Adipocyte (in vitro differentiated cells): ENCODE results near the gene ZNF175.

Source experiments
- DNase-seq: peaks from one replicate; pipeline ENCODE4 v3.0.0-alpha.2; 2015; ENCODE audit warnings: low read depth
- H3K27me3 ChIP-seq: replicated peaks from 2 replicates; pipeline ENCODE4 v1.7.0; 2013; ENCODE audit warnings: mild to moderate bottlenecking, low read length, moderate library complexity; ENCODE audit not compliant: control insufficient read depth, insufficient read depth
- H3K36me3 ChIP-seq: 2 replicates; pipeline ENCODE4 v1.7.0; 2013; ENCODE audit warnings: low read length, mild to moderate bottlenecking, moderate library complexity; ENCODE audit not compliant: control insufficient read depth, insufficient read depth, severe bottlenecking
- H3K4me1 ChIP-seq: 2 replicates; pipeline ENCODE4 v1.7.0; 2013; ENCODE audit warnings: mild to moderate bottlenecking, low read length, moderate library complexity; ENCODE audit not compliant: control insufficient read depth, insufficient read depth
- H3K4me3 ChIP-seq: 2 replicates; pipeline ENCODE4 v1.7.0; 2013; ENCODE audit warnings: mild to moderate bottlenecking, low read length, moderate library complexity
- H3K9ac ChIP-seq: 2 replicates; pipeline ENCODE4 v1.7.0; 2013; ENCODE audit warnings: mild to moderate bottlenecking, low read length, moderate library complexity
- H3K9me3 ChIP-seq: 2 replicates; pipeline ENCODE4 v1.7.0; 2013; ENCODE audit warnings: mild to moderate bottlenecking, low read length, moderate library complexity; ENCODE audit not compliant: control insufficient read depth

ZNF175 gene

DNA sequence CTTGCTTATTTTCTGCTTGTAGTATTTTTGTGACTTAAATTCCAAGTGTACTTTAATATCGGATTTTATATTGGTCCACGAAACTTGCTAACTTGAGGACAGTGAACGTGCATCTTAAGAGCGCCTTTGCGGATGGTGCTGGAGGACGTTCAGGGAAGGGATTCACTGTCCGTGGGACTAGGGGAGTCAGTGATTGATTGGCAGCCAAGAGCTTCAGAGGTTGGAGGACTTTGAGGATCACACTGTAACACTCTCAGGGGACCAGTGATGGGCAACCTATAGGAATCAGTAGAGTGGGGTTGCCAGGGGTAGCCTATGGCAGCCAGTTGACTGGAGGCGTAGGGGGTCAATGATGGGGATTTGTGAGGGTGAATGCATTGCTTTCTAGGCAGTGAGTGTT lies 516 bp downstream of the ZNF175 start:
- Histone ChIP-seq H3K9ac (peak overlapping the region; percentile 85), H3K27me3 (peaks cover 2% of the 10 kb centered on the region), H3K4me1 (peaks cover 20% of the 10 kb centered on the region), H3K4me3 (peak overlapping the region; percentile 96), H3K9me3 (no peaks in the 10 kb centered on the region), H3K36me3 (peaks cover 24% of the 10 kb centered on the region)
- DNase-seq, result peak; percentile 40

DNA sequence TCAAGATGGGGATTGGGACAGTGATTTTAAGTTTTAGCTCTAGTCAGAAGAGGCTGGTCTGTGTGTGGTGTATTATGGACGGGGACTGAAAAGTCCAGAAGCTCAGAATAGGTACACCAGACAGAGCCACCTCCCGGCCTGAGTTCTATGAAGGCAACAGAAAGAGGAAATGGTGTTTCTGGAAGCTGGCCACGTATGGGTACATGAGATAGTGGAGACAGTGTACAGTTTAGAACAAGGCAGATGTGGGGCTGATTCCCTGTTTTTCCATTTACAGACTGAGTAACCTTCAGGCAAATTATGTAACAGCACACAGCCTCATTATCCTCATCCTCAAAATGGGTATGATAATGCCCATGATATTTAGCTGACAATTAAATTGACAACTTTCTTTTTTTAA lies 1.3 kb downstream of the ZNF175 start:
- H3K4me3 ChIP-seq, result peak overlapping the region; percentile 96
- peaks cover 2% of the 10 kb centered on the region for H3K27me3 ChIP-seq
- H3K9me3 ChIP-seq, result no peaks in the 10 kb centered on the region
- H3K4me1 ChIP-seq, result peaks cover 20% of the 10 kb centered on the region
- no peak for DNase-seq
- H3K36me3 ChIP-seq, result peaks cover 24% of the 10 kb centered on the region
- H3K9ac ChIP-seq, result peak overlapping the region; percentile 85

DNA sequence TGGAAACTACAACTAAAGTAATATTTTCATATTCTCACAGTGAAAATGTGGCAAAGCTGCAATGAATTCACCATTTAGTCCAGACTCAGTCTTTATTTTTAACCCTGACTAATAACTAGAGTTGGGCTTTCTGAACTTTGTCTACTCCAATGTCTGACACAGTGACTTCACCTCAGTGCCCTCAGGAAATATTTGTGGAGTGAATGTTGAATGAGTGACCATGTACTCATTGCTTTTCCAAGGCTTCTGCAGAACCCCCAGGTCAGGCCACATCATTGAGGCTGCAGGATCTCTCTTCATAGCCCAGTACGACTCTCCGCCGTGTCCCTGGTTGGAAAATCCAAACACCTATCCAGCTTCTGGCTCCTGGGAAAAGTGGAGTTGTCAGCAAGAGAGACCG lies 1.8 kb downstream of the ZNF175 start:
- peak overlapping the region; percentile 96 for H3K4me3 ChIP-seq

DNA sequence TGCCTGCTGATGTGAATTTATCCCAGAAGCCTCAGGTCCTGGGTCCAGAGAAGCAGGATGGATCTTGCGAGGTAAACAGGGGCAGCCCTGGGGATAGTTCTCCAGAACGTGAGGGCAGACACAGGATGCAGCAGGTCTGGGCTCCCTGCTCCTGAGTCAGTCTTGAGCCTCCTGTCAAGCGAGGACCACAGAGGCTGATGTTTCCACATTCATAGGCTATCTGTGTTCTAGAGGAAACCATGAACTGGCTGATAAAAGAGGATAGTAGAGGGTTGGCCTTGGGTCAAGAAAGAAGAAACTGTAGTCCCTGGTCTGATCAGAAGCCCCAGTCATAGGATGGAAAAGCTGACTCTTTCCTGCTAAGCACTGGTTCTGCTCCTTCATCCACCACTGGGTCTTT lies 2.2 kb downstream of the ZNF175 start:
- Histone ChIP-seq H3K9ac (no peak overlapping the region), H3K4me1 (peaks cover 20% of the 10 kb centered on the region), H3K36me3 (peaks cover 24% of the 10 kb centered on the region), H3K27me3 (peaks cover 2% of the 10 kb centered on the region), H3K9me3 (no peaks in the 10 kb centered on the region), H3K4me3 (peak overlapping the region; percentile 96)
- DNase-seq, result no peak

More for the DNA sequence above, 1.8 kb downstream of the ZNF175 start:
- H3K36me3 ChIP-seq, result peaks cover 24% of the 10 kb centered on the region
- DNase-seq, result peak; percentile 5
- H3K27me3 ChIP-seq, result peaks cover 2% of the 10 kb centered on the region
- H3K9ac ChIP-seq, result no peak overlapping the region
- no peaks in the 10 kb centered on the region for H3K9me3 ChIP-seq
- peaks cover 20% of the 10 kb centered on the region for H3K4me1 ChIP-seq

DNA sequence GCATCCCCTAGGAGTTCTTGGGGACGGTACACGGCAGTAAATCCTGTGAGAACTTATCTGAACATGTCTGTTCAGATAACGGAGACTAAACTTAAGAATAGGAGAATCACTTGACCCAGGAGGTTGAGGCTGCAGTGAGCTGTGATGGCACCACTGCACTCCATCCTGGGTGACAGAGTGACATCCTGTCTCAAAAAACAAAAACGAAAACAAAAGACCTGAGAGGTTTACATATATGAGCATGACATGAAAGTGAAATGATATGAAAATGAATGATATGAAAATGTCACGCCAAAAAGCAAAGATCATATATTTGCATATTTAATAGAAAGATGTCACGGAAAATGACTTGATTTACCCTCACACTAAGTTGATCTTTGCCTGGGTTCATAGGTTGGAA lies 5.8 kb downstream of the ZNF175 start:
- Histone ChIP-seq H3K4me1 (peaks cover 17% of the 10 kb centered on the region), H3K9ac (no peak overlapping the region), H3K27me3 (no peaks in the 10 kb centered on the region), H3K9me3 (no peaks in the 10 kb centered on the region), H3K36me3 (peaks cover 39% of the 10 kb centered on the region), H3K4me3 (no peak overlapping the region)
- DNase-seq, result no peak

DNA sequence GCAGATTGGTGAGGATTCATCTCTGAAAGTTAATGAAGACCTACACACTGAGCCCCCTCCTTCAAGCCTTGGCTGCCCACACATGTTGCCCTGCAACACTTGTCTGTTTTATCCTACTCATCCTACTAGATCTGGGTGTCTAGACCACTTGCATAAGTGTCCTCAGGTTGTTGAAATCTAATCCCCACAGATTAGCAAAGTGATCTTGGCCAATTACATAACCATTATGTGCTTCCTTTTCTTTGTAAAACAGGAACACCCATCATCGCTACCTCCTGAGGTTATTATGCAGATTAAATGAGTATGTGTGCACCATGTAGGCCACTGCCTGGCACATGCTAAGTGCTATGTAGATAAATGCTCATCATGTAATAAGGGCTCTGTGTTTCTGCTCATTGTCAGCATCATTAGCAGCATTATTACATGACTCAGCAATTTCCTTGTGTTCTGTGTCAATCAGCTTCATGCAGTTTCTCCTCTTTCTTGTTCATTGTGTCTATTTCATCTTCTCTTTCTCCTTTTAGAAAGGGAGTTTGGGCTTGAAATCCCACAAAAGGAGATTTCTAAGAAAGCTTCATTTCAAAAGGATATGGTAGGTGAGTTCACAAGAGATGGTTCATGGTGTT lies 15.1 kb downstream of the ZNF175 start:
- peaks cover 65% of the 10 kb centered on the region for H3K36me3 ChIP-seq
- H3K9ac ChIP-seq, result no peak overlapping the region
- H3K4me3 ChIP-seq, result no peak overlapping the region
- no peaks in the 10 kb centered on the region for H3K27me3 ChIP-seq
- no peaks in the 10 kb centered on the region for H3K4me1 ChIP-seq
- H3K9me3 ChIP-seq, result peaks cover 28% of the 10 kb centered on the region
- DNase-seq, result no peak

DNA sequence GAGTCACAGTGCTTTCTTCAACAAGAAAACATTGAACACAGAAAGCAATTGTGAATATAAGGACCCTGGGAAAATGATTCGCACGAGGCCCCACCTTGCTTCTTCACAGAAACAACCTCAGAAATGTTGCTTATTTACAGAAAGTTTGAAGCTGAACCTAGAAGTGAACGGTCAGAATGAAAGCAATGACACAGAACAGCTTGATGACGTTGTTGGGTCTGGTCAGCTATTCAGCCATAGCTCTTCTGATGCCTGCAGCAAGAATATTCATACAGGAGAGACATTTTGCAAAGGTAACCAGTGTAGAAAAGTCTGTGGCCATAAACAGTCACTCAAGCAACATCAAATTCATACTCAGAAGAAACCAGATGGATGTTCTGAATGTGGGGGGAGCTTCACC lies 15.7 kb downstream of the ZNF175 start:
- Histone ChIP-seq H3K9me3 (peaks cover 28% of the 10 kb centered on the region), H3K4me1 (no peaks in the 10 kb centered on the region), H3K36me3 (peaks cover 59% of the 10 kb centered on the region), H3K9ac (no peak overlapping the region), H3K4me3 (no peak overlapping the region), H3K27me3 (no peaks in the 10 kb centered on the region)
- no peak for DNase-seq

DNA sequence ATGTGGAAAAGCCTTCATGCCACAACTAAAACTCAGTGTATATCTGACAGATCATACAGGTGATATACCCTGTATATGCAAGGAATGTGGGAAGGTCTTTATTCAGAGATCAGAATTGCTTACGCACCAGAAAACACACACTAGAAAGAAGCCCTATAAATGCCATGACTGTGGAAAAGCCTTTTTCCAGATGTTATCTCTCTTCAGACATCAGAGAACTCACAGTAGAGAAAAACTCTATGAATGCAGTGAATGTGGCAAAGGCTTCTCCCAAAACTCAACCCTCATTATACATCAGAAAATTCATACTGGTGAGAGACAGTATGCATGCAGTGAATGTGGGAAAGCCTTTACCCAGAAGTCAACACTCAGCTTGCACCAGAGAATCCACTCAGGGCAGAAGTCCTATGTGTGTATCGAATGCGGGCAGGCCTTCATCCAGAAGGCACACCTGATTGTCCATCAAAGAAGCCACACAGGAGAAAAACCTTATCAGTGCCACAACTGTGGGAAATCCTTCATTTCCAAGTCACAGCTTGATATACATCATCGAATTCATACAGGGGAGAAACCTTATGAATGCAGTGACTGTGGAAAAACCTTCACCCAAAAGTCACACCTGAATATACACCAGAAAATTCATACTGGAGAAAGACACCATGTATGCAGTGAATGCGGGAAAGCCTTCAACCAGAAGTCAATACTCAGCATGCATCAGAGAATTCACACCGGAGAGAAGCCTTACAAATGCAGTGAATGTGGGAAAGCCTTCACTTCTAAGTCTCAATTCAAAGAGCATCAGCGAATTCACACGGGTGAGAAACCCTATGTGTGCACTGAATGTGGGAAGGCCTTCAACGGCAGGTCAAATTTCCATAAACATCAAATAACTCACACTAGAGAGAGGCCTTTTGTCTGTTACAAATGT lies 16.4 kb downstream of the ZNF175 start:
- H3K9ac ChIP-seq, result no peak overlapping the region
- peaks cover 28% of the 10 kb centered on the region for H3K9me3 ChIP-seq
- peaks cover 55% of the 10 kb centered on the region for H3K36me3 ChIP-seq
- no peaks in the 10 kb centered on the region for H3K4me1 ChIP-seq
- H3K4me3 ChIP-seq, result peak overlapping the region; percentile 52
- DNase-seq, result no peak
- H3K27me3 ChIP-seq, result no peaks in the 10 kb centered on the region

DNA sequence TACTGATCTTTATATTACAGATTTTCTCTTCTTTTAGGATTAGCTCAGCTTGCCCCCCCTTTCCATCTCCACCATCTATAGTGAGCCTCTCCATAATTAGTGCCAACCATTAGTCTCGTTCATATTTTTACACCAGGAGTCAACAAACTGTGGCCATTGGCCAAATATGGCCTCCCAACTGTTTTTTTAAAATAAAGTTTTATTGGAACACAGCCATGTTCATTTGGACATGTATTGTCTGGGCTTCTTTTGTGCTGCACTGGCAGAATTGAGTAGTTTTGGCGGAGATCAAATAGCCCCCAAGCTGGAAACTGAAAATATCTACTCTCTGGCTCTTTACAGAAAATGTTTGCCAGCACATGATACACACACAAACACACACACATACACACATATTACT lies 18.4 kb downstream of the ZNF175 start:
- peaks cover 6% of the 10 kb centered on the region for H3K4me1 ChIP-seq
- no peaks in the 10 kb centered on the region for H3K27me3 ChIP-seq
- H3K36me3 ChIP-seq, result peaks cover 39% of the 10 kb centered on the region
- peaks cover 28% of the 10 kb centered on the region for H3K9me3 ChIP-seq
- no peak overlapping the region for H3K4me3 ChIP-seq
- DNase-seq, result no peak
- no peak overlapping the region for H3K9ac ChIP-seq

DNA sequence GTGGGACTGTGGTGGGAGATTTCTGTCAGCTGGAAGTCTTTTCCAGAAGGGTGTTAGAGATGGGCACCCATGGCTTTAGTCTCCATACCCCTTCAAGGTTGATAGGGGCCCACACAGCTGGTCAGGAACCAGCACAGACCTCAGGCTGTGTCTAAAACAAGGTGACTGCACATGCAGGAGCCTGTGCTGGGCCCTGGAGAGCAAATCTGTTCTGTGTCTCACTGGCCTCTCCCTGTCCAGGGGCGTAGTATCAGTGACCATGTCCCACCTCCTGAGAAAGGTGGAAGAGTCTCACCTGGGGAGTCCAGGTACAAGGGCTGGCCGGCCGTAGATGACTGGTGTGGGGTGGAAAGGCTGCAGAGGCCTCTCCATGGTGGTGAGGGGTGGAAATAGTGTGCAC lies 19.4 kb downstream of the ZNF175 start:
- peaks cover 6% of the 10 kb centered on the region for H3K4me1 ChIP-seq

DNA sequence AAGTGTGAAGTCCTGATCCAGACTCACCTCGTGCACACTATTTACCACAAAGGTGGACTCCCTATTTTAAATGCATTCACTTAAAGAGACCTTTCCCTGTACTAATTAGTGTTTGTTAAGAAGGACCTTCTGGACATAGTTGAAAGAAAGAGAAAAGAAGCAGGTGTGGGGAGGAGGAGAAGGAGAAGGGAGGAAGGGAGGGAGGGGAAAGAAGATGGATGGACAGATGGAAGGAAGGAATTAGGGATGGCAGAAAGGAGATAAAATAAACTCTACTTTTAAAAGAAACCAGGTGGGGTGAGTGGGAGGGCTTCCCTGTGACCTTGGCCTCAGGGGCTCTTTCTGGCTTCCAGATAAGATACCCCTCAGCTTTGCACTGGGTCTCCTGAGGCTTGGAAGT lies 21.4 kb downstream of the ZNF175 start:
- Histone ChIP-seq H3K9me3 (peaks cover 10% of the 10 kb centered on the region), H3K36me3 (peaks cover 10% of the 10 kb centered on the region), H3K4me1 (peaks cover 6% of the 10 kb centered on the region), H3K4me3 (no peak overlapping the region), H3K9ac (no peak overlapping the region), H3K27me3 (no peaks in the 10 kb centered on the region)
- DNase-seq, result no peak

More for the DNA sequence above, 19.4 kb downstream of the ZNF175 start:
- no peak for DNase-seq
- H3K4me3 ChIP-seq, result no peak overlapping the region
- H3K9ac ChIP-seq, result no peak overlapping the region
- H3K9me3 ChIP-seq, result peaks cover 28% of the 10 kb centered on the region
- H3K27me3 ChIP-seq, result no peaks in the 10 kb centered on the region
- peaks cover 30% of the 10 kb centered on the region for H3K36me3 ChIP-seq
